HFF-Myc (cell line): Measurements from ENCODE around the gene TTC28.

ENCODE experiments used
- DNase-seq: peaks from one replicate; pipeline ENCODE4 v3.0.0-alpha.2; 2011; ENCODE audit warnings: low read depth; ENCODE audit errors: extremely low read depth
- H3K4me3 ChIP-seq: replicated peaks from 2 replicates; pipeline ENCODE4 v1.5.1; 2011; ENCODE audit warnings: low read depth, mild to moderate bottlenecking, control low read depth, low read length
- CTCF ChIP-seq: IDR thresholded peaks from 2 replicates; pipeline ENCODE4 v1.5.1; 2012; ENCODE audit warnings: mild to moderate bottlenecking, low read depth, low read length, control low read depth; ENCODE audit errors: missing control alignments

The TTC28 gene

DNA sequence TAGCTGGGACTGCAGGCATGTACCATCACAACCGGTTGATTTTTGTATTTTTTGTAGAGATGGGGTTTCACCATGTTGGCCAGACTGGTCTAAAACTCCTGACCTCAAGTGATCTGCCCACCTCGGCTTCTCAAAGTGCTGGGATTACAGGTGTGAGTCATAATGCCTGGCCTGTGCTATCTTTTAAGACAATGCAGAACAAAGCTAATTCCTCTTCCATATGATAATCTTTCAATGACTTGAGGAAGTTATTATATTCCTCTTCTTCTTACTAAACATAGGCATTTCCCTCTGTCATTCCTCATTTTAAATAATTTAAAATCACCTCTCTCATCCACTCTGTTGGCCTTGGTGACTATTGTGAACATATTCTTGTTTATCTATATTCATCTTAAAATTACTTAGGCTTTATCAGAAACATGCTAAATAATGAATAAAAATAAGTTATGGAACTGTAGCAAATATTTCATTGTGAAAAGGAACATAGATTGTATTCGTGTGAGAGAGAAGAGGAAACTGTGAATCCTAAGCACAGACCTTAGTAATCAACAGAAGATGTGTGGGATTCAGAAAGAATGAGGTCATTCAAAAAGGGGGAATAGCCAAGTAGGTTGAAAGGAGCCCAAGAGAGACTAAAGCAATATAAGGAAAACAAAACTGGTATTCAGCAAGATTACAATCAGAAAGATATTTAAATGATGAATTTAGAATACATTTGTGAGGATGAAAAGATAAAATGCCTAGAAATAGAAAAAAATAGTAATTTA, 269.4 kb downstream of the TTC28 start:
- DNase-seq, result no peak
- no peak overlapping the region for H3K4me3 ChIP-seq
- no peak for TF ChIP-seq CTCF

- no peak for TF ChIP-seq CTCF
- no peak overlapping the region for H3K4me3 ChIP-seq
- DNase-seq, result no peak
These were observed 270.9 kb downstream of the TTC28 start for GRCh38 chr22:28408709-28409108.

DNA sequence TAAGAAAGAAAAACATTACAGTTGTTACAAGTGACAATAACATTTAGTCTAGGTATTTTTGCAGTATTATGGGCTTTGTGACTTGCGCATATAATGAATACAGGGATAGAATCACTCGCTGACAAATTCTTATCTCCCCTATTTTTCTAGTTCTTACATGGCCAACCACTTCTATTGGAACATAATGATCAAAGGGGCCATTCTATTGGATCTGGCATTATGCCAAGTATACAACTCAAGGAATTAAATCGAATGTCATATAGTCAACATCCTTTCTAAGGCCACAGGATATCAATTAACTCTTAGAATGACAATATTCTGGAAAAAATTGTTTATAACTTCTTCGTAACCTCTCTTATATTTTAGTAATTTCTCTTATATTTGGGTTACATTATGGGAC, 272.0 kb downstream of the TTC28 start:
- DNase-seq, result no peak
- no peak overlapping the region for H3K4me3 ChIP-seq
- TF ChIP-seq CTCF, result no peak

GRCh38 chr22:28406246-28406645, 273.4 kb downstream of the TTC28 start:
- DNase-seq, result no peak
- H3K4me3 ChIP-seq, result no peak overlapping the region
- TF ChIP-seq CTCF, result no peak

DNA sequence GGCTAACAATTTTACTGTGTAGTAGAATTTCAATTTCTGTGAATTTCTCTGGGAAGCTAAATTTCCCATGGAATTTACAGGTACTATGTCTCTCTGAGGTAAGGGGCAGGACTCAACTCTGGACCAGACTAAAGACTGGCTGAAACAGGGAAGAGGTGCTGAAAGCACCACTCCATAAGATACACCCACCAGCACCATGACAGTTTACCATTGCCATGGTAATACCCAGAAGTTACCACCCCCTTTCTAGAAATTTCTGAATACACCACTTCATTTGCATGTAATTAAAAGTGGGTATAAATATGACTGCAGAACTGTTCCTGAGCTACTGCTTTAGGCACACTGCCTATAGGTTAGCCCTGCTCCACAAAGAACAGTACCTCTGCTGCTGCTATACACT, 274.1 kb downstream of the TTC28 start:
- no peak overlapping the region for H3K4me3 ChIP-seq
- no peak for DNase-seq
- no peak for TF ChIP-seq CTCF

DNA sequence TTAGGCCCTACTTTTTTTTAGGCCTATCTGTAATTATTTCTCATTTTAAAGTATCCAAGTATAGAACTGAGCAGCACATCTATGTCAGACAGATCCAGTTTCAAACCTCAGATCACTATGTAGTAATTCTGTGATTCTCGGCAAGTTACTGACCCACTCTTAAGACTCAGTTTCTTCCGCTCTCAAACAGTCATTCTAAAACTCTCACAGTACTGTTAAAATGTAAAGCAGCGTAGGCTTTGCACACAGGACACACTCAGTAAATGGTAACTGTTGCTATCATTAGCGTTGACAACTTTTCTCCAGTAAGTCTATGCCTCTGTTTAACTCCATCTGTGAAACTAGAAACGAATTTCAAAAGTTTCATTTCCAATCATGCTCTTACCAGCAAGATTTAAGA, 277.1 kb downstream of the TTC28 start:
- TF ChIP-seq CTCF, result no peak
- no peak for DNase-seq

GRCh38 chr22:28402060-28402459, 277.6 kb downstream of the TTC28 start:
- TF ChIP-seq CTCF, result no peak
- DNase-seq, result no peak
- no peak overlapping the region for H3K4me3 ChIP-seq

More for the DNA sequence above, 277.1 kb downstream of the TTC28 start:
- no peak overlapping the region for H3K4me3 ChIP-seq
